Stimulated activated CD4-positive, alpha-beta T cell treated with anti-CD3 and anti-CD28 coated beads, TNF-alpha, amount 100 ng/mL, for 1 hour (primary cell): ENCODE data around the gene ANKRD23.
"Not testable (repeated sequence)": the region's sequence is repeated elsewhere in the genome, so short reads cannot be mapped to it uniquely, and the experiment has no call there.

Source experiments
- DNase-seq, 3 donors: peaks; one replicate each; pipeline ENCODE4 v3.0.0-alpha.2; 2020; ENCODE audit warnings: low read depth in 3 of 3, low spot score in 1 of 3

ANKRD23 gene

GRCh38 chr2:96864343-96865091 is 20.7 kb upstream of the ANKRD23 start:
- no peak for DNase-seq

DNA sequence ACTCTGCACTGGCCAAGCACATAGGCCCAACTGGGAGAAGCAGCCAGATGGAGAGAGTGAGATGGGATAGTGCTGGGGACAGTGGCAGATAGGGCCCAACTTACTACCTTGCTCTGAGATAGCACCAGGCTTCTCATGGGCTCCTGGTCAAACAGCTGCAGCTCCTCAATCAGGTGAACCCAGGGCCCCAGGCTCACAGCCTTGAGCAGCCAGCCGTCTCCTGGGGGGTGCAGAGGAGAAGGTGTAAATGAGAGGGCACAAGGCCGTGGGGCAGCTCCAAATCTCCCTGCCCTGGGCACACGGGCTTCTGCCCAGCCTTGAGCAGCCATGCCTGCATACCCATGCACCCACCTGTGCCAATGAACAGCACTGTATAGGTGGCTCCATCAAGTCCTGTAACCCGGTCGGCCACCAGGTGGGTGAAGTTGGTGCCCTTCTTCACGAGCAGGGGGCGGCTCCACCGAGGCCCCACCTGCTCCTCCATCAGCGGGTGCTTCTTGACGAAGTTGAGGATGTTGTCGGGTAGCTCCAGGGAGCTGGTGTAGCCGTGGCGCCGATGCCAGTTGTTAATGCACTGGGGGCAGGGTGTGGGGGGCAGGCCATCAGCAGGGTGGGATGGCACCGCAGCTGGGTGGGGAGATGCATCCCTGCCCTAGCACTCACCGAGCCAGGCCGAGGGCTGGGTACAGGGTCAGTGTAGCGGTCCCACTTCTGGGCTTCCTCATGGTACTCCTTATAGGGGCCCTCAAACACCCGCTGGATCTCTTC is 19.9 kb upstream of the ANKRD23 start:
- DNase-seq: no peak

DNA sequence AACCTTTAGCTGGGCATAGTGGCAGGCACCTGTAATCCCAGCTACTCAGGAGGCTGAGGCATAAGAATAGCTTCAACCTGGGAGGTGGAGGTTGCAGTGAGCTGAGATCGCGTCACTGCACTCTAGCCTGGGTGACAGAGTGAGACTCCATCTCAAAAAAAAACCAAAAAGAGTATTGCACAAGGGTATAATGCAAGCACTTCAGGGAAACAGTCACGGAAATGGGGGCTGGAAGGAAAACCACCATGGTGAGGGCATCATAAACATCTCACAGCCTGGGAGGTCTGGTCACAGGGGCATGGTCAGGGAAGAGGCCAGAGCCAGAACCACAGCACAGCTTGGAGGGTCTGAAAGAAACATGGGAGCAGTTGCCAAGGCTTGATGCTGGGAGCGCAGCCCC is 19.2 kb upstream of the ANKRD23 start:
- not testable (repeated sequence) for DNase-seq

- DNase-seq: no peak
These were observed 17.3 kb upstream of the ANKRD23 start for GRCh38 chr2:96861074-96861473.

DNA sequence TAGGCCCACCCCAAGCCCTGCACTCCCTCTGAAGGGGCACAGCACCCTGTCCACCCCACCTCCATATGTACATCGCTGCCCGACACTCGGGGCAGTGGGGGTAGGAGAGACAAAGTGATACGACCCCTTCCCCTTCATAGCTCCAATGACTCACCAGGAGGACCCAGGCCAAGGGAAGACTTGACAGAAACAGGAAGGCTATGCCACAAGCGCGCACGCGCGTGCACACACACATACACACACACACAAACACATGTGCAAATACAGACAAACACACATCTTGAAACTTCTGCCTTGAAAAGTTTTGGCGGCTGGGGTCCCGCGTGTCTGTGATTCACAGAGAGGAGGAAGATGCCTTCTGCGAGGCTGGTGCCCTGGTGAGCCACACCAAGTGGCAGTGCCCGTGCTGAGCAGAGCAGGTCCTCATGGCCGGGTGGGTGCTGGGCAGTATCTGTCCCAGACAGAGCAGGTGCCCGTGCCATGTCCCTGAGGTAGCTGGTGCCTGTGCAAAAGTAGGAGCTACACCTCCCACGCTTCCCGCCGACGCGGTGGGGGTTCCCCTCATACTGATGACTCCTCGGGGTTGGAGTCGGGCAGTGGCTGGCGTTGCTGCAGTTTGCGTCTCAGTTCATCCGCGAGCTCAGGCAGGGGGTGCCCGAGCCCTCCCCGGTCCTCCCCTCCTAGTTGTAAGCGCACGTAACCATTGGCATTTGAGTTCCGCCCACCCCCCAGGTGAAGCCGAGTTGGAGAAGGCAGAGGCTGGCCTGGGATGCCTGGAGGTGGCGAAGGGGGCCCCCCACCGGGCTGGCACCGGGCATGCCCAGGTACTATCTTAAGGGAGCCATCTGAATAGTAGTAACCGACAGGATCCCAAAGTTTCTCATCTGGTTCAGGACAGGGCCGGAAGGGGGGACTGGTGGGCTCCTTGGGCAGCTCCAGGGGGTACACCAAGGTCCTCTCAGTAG is 16.5 kb upstream of the ANKRD23 start:
- peak in 1 of 3 donors; percentile 35 for DNase-seq

DNA sequence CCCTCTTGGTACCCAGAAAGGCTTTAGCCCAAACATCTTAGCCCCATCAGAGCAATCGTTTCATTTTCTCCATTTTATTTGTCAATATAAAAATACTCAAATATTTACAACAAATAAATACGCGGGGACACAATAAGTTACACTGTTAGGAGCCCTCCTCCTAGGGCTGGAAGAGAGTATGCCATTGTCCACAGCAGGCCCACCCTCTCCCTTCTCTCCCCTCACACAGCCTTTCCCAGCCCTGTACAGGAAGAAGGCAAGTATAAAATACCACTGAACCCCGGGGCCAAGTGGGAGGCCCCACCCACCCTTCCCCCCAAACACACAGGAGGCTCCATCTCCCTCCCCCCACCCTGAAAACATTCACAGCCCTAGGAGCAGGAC is 15.9 kb upstream of the ANKRD23 start:
- DNase-seq: no peak

GRCh38 chr2:96859099-96859649 is 15.4 kb upstream of the ANKRD23 start:
- DNase-seq: no peak

GRCh38 chr2:96857667-96858372 is 14.0 kb upstream of the ANKRD23 start, which contains the start of gene ANKRD39:
Gene ANKRD39 (minus strand): TSS chr2:96858016. CDS start chr2:96857987, 29 bp downstream.
- peak; percentile 95 for DNase-seq

GRCh38 chr2:96856776-96857666 is 13.2 kb upstream of the ANKRD23 start:
- DNase-seq: no peak

- no peak for DNase-seq
These were observed 9.5 kb upstream of the ANKRD23 start for GRCh38 chr2:96853321-96853720.

GRCh38 chr2:96852667-96853066 is 8.8 kb upstream of the ANKRD23 start:
- no peak for DNase-seq

DNA sequence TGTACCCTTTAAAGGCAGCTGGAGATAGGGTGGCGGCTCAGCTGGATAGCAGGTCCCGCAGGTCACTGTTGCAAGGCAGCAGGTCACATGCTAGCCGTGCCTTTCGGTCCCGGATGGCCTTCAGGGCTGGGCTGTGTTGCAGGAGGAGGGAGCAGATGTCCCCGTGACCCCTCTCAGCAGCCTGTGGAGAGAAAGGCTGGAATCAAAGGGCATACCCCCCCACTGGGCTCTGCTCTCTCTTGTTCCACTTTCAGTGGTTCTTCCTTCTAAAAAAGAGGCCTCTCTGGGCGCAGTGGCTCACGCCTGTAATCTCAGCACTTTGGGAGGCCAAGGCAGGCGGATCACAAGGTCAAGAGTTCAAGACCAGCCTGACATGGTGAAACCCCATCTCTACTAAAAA is 4.4 kb upstream of the ANKRD23 start:
- no peak for DNase-seq

DNA sequence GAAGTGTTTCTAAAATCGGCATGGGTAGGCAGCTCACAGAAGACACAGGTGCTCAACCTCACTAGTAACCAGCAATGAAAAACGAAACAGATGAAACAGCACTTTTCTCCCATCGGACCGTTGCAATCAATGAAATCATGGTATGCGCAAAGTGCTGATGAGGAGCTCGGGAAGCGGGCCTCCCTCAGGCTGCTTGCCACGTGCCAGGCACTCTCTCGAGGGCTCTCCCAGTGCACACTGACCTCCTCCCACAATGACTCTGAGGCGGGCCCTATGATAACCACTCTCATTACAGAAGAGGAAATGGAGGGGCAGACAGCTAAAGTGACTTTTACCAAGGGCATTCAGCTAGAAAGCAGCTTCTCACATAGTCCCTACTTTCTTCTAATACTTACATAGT is 3.8 kb upstream of the ANKRD23 start:
- no peak for DNase-seq

DNA sequence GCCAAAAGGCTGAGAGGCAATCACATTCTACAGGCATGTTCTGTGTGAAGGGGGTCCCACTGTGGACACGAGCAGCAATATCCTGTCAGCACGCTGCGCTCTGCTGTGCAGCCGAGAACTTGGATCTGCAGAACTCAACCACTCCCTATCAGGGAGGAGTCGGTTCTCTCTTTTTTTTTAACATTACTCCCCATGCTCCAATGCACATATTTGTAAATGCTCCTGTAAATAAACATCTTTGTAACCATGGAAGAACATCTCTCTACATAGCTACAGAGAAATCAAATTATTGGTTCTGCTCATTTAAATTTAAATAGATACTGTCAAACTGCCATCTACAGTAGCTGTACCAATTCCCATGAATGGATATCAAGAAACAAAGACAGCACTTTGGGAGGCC is 3.0 kb upstream of the ANKRD23 start:
- no peak for DNase-seq

GRCh38 chr2:96844405-96844808 is 586 bp upstream of the ANKRD23 start:
- DNase-seq: no peak

GRCh38 chr2:96842600-96842999 is 1.2 kb downstream of the ANKRD23 start:
- DNase-seq: no peak

GRCh38 chr2:96841701-96842495 is 1.9 kb downstream of the ANKRD23 start:
- no peak for DNase-seq
